HepG2 (cell line): ENCODE data around the gene LSM2. TPM values are rescaled to one million over a fixed set of nuclear protein-coding genes. Genes with fewer than 3 reads are reported as not detected.

ENCODE experiments used
- ATF4 ChIP-seq, 2 experiments: fragments of 450-650 bp in 1 of 2; sonication (generic) in 1 of 2; formaldehyde crosslinking; IDR thresholded peaks; 2 replicates each; pipeline versions ENCODE4 v1.5.0 to v1.8.0; 2020 to 2022; ENCODE audit warnings: mild to moderate bottlenecking in 1 of 2, missing genetic modification reagents in 1 of 2
- CHCHD3 ChIP-seq: sonication (generic); formaldehyde crosslinking; IDR thresholded peaks from 2 replicates; pipeline ENCODE4 v1.8.0; 2022; ENCODE audit warnings: mild to moderate bottlenecking, missing genetic modification reagents, moderate library complexity
- HDAC6 ChIP-seq: fragments of 200-600 bp; sonication (generic); IDR thresholded peaks from 2 replicates; pipeline ENCODE4 v1.7.0; 2017; ENCODE audit warnings: mild to moderate bottlenecking, antibody characterized with exemption, low read length, low read depth
- HNF1B ChIP-seq: sonication (generic); formaldehyde crosslinking; IDR thresholded peaks from 2 replicates; pipeline ENCODE4 v1.5.1; 2020; ENCODE audit warnings: mild to moderate bottlenecking, moderate library complexity, missing genetic modification reagents
- HNRNPLL ChIP-seq: fragments of 200-400 bp; formaldehyde crosslinking; IDR thresholded peaks from 2 replicates; pipeline ENCODE4 v1.6.1; 2017; ENCODE audit warnings: mild to moderate bottlenecking, low read depth, low read length; ENCODE audit not compliant: poor library complexity, severe bottlenecking
- JDP2 ChIP-seq: sonication (generic); formaldehyde crosslinking; IDR thresholded peaks from 2 replicates; pipeline ENCODE4 v1.8.1; 2022; ENCODE audit warnings: missing genetic modification reagents, borderline replicate concordance
- KDM4B ChIP-seq: sonication (generic); formaldehyde crosslinking; IDR thresholded peaks from 2 replicates; pipeline ENCODE4 v1.4.0; 2020; ENCODE audit warnings: missing genetic modification reagents
- MEIS2 ChIP-seq: sonication (generic); formaldehyde crosslinking; IDR thresholded peaks from 2 replicates; pipeline ENCODE4 v1.9.0; 2021; ENCODE audit warnings: mild to moderate bottlenecking, missing genetic modification reagents
- MTF2 ChIP-seq: sonication (generic); formaldehyde crosslinking; IDR thresholded peaks from 2 replicates; pipeline ENCODE4 v1.5.0; 2020; ENCODE audit warnings: missing genetic modification reagents, borderline replicate concordance
- NCOR1 ChIP-seq: fragments of 200-600 bp; sonication (generic); IDR thresholded peaks from 2 replicates; pipeline ENCODE4 v1.7.0; 2017; ENCODE audit warnings: antibody characterized with exemption, low read length, borderline replicate concordance
- NFE2L2 ChIP-seq: fragments of 150-350 bp; IDR thresholded peaks from 2 replicates; pipeline ENCODE4 v1.6.1; 2014; ENCODE audit warnings: low read length
- NFIC ChIP-seq: IDR thresholded peaks from 2 replicates; pipeline ENCODE4 v1.6.1; 2012; ENCODE audit warnings: mild to moderate bottlenecking, low read length, inconsistent platforms
- NR2F6 ChIP-seq, 2 experiments: IDR thresholded peaks; 2 replicates each; pipeline ENCODE4 v1.6.1; 2016; ENCODE audit warnings: antibody characterized with exemption in 1 of 2, mild to moderate bottlenecking in 1 of 2
- RFX5 ChIP-seq: IDR thresholded peaks from 2 replicates; pipeline ENCODE4 v1.6.1; 2011; ENCODE audit warnings: low read depth, low read length, improper control_type of control experiment
- SMC3 ChIP-seq: IDR thresholded peaks from 2 replicates; pipeline ENCODE4 v1.6.1; 2011; ENCODE audit warnings: low read length, improper control_type of control experiment
- SOX5 ChIP-seq: IDR thresholded peaks from 2 replicates; pipeline ENCODE4 v1.6.1; 2016; ENCODE audit warnings: borderline replicate concordance
- TAF1 ChIP-seq: sonication (generic); formaldehyde crosslinking; IDR thresholded peaks from 2 replicates; pipeline ENCODE4 v1.4.0; 2020; ENCODE audit warnings: missing genetic modification reagents
- TEAD2 ChIP-seq: sonication (generic); formaldehyde crosslinking; IDR thresholded peaks from 2 replicates; pipeline ENCODE4 v1.9.0; 2021; ENCODE audit warnings: missing genetic modification reagents
- TGIF2 ChIP-seq: IDR thresholded peaks from 2 replicates; pipeline ENCODE4 v1.6.1; 2016; ENCODE audit warnings: control low read depth, missing compliant biosample characterization
- ZBTB4 ChIP-seq: sonication (generic); formaldehyde crosslinking; IDR thresholded peaks from 2 replicates; pipeline ENCODE4 v1.4.0; 2020; ENCODE audit warnings: missing genetic modification reagents, mild to moderate bottlenecking, borderline replicate concordance
- ZNF468 ChIP-seq: sonication (generic); formaldehyde crosslinking; IDR thresholded peaks from 2 replicates; pipeline ENCODE4 v1.8.0; 2022; ENCODE audit warnings: mild to moderate bottlenecking, moderate library complexity, missing genetic modification reagents
- ZNF550 ChIP-seq: sonication (generic); formaldehyde crosslinking; IDR thresholded peaks from 2 replicates; pipeline ENCODE4 v1.4.0; 2020; ENCODE audit warnings: mild to moderate bottlenecking, missing genetic modification reagents, borderline replicate concordance
- ZNF564 ChIP-seq: sonication (generic); formaldehyde crosslinking; IDR thresholded peaks from 2 replicates; pipeline ENCODE4 v1.8.1; 2023; ENCODE audit warnings: mild to moderate bottlenecking, missing genetic modification reagents
- ZNF572 ChIP-seq: sonication (generic); formaldehyde crosslinking; IDR thresholded peaks from 2 replicates; pipeline ENCODE4 v1.5.1; 2020; ENCODE audit warnings: mild to moderate bottlenecking, missing genetic modification reagents
- ZNF607 ChIP-seq: sonication (generic); formaldehyde crosslinking; IDR thresholded peaks from 2 replicates; pipeline ENCODE4 v1.5.1; 2020; ENCODE audit warnings: missing genetic modification reagents, mild to moderate bottlenecking, borderline replicate concordance
- polyA plus RNA-seq, 8 experiments: library from polyadenylated mRNA; depleted of rRNA in 3 of 8; stranded (reverse) in 7 of 8; unstranded in 1 of 8; fragments of >200 nt; fragmentation: Illumina TruSeq in 4 of 8; extraction: Trizol in 4 of 8; gene quantifications; 2 replicates each; pipeline versions ENCODE4 v1.2.1 to v1.2.3, GENCODE V29; 2011 to 2016; ENCODE audit warnings: low read depth in 4 of 8, missing spikeins in 1 of 8, mixed read lengths in 1 of 8; ENCODE audit not compliant: insufficient read depth in 1 of 8
- total RNA-seq, 5 experiments: library from RNA; depleted of rRNA; stranded (reverse); fragments of >200 nt; fragmentation: Illumina TruSeq; extraction: Trizol; gene quantifications; 2 replicates each; pipeline ENCODE4 v1.2.3, GENCODE V29; 2016; ENCODE audit warnings: low read depth in 1 of 5

LSM2 gene
- total and polyA plus RNA-seq, 2 of the 13 experiments (the other 11 are each of a cell fraction or from before 2014, with no cell fraction given), result 69.4 to 90.5 TPM

- TF ChIP-seq ZNF564 (CRISPR knock-in tag) (0 out of 2 replicates have a peak, but pooled peaks have one; percentile 62), ZNF572 (CRISPR knock-in tag) (peak; percentile 41; the same call in 1 of the 2 replicates), RFX5 (0 out of 2 replicates have a peak, but pooled peaks have one; percentile 6), ZBTB4 (CRISPR knock-in tag) (no peak), NR2F6 (IDR thresholded peaks at IDR 0.05) (0 out of 2 replicates have a peak, but pooled peaks have one; percentile 21), NR2F6 (CRISPR knock-in tag; IDR thresholded peaks at IDR 0.05) (peak; percentile 73), HNF1B (CRISPR knock-in tag) (peak; percentile 96), TGIF2 (CRISPR knock-in tag) (peak; percentile 81), NFIC (no peak), KDM4B (CRISPR knock-in tag) (peak; percentile 47), HDAC6 (no peak), HNRNPLL (peak; percentile 99), MEIS2 (CRISPR knock-in tag) (peak; percentile 63), NFE2L2 (no peak), SOX5 (CRISPR knock-in tag) (peak; percentile 54; the same call in 1 of the 2 replicates), MTF2 (no peak; the same call in 1 of the 2 replicates), CHCHD3 (CRISPR knock-in tag) (peak; percentile 86; the same call in 1 of the 2 replicates), NCOR1 (peak; percentile 84), TEAD2 (CRISPR knock-in tag) (no peak), JDP2 (peak; percentile 20; the same call in 1 of the 2 replicates), ZNF550 (CRISPR knock-in tag) (no peak), TAF1 (peak; percentile 91), ZNF607 (CRISPR knock-in tag) (peak; percentile 78; the same call in 1 of the 2 replicates), ZNF468 (peak; percentile 83; the same call in 1 of the 2 replicates), ATF4 (CRISPR knock-in tag; IDR thresholded peaks at IDR 0.05) (peak in 1 of 2 experiments; percentile 62; a peak in 1 of 4 replicates), SMC3 (no peak)
Measured at GRCh38 chr6:31806470-31807272, at the start of gene LSM2 (continued).
